Caco-2 (cell line): ENCODE results near the gene TBCK. TPM values are rescaled to one million over a fixed set of nuclear protein-coding genes. Genes with fewer than 3 reads are reported as not detected.

Experiments
- BruUV-seq: library from RNA; stranded (reverse); fragments of 400-500 nt; replicated peaks from 2 replicates; lab custom pipeline; 2021; lab: Mats Ljungman, UMichigan
- CTCF ChIA-PET: fragments of 300-600 bp; sonication (Branson Sonifier 250); formaldehyde crosslinking; loops from one replicate; lab custom pipeline; 2022; ENCODE audit warnings: antibody characterized with exemption; lab: Charles Lee
- POLR2A ChIA-PET: fragments of 300-600 bp; sonication (Branson Sonifier 250); formaldehyde crosslinking; loops from one replicate; lab custom pipeline; 2022; ENCODE audit warnings: antibody characterized with exemption; lab: Charles Lee
- DNase-seq, 2 experiments: peaks; one replicate each; pipeline versions ENCODE4 v3.0.0 to v3.0.0-alpha.2; 2020 to 2022
- H3K27me3 ChIP-seq: replicated peaks from 2 replicates; pipeline ENCODE4 v1.6.0; 2011; ENCODE audit warnings: low read length; ENCODE audit not compliant: control insufficient read depth, insufficient read depth
- H3K36me3 ChIP-seq: 2 replicates; pipeline ENCODE4 v1.5.1; 2011; ENCODE audit warnings: low read length; ENCODE audit not compliant: control insufficient read depth, insufficient read depth
- H3K4me1 ChIP-seq: fragments of 250-450 bp; sonication (Bioruptor Pico); 2 replicates; pipeline ENCODE4 v1.5.1; 2020; ENCODE audit warnings: mild to moderate bottlenecking
- H3K4me3 ChIP-seq: 2 replicates; pipeline ENCODE4 v1.5.1; 2011; ENCODE audit warnings: low read depth, mild to moderate bottlenecking, control low read depth, low read length
- H3K9me3 ChIP-seq: fragments of 250-450 bp; sonication (Bioruptor Pico); 2 replicates; pipeline ENCODE4 v1.5.1; 2020; ENCODE audit warnings: mild to moderate bottlenecking, moderate library complexity
- H3K27ac Mint-ChIP-seq: one replicate; pipeline ENCODE4 v1.8.0; 2022; ENCODE audit warnings: mixed read lengths; ENCODE audit not compliant: unreplicated experiment
- H3K27me3 Mint-ChIP-seq: one replicate; pipeline ENCODE4 v1.8.0; 2022; ENCODE audit warnings: mixed read lengths; ENCODE audit not compliant: insufficient read depth, unreplicated experiment
- H3K36me3 Mint-ChIP-seq: one replicate; pipeline ENCODE4 v1.8.0; 2022; ENCODE audit warnings: mild to moderate bottlenecking, mixed read lengths; ENCODE audit not compliant: insufficient read depth, unreplicated experiment
- H3K4me1 Mint-ChIP-seq: one replicate; pipeline ENCODE4 v1.8.0; 2022; ENCODE audit warnings: low read depth, mixed read lengths; ENCODE audit not compliant: unreplicated experiment
- H3K4me3 Mint-ChIP-seq: one replicate; pipeline ENCODE4 v1.8.0; 2022; ENCODE audit warnings: mild to moderate bottlenecking, moderate library complexity, mixed read lengths; ENCODE audit not compliant: unreplicated experiment
- H3K9me3 Mint-ChIP-seq: one replicate; pipeline ENCODE4 v1.8.0; 2022; ENCODE audit warnings: mixed read lengths; ENCODE audit not compliant: unreplicated experiment
- intact Hi-C: fragments of 100-400 bp; cut with micrococcal nuclease; formaldehyde crosslinking; loops from one replicate; pipeline ENCODE4 v1.10.0; 2022; ENCODE audit not compliant: unreplicated experiment
- total RNA-seq: library from RNA; stranded (reverse); gene quantifications from 2 replicates; pipeline ENCODE4 v1.2.3, GENCODE V29; 2022
- TF ChIP-seq, protein P1 (sequence below), 2 experiments: fragments of 200-600 bp in 1 of 2; IDR thresholded peaks; 1 replicate in 1 of 2; 2 replicates in 1 of 2; pipeline versions ENCODE4 v1.5.1 to v1.8.0; 2011 to 2022; ENCODE audit warnings: antibody characterized with exemption in 1 of 2, control low read depth in 1 of 2, inconsistent platforms in 1 of 2, low read depth in 1 of 2, low read length in 1 of 2, mild to moderate bottlenecking in 1 of 2, moderate library complexity in 1 of 2; ENCODE audit not compliant: insufficient read depth in 1 of 2, severe bottlenecking in 1 of 2, unreplicated experiment in 1 of 2

TBCK gene
- total RNA-seq, 1 experiment from 2014 or later: 51.1 TPM

- intact Hi-C loops: no loop called here
- Mint-ChIP-seq H3K36me3 (peaks cover 85% of the 10 kb centered on the region), H3K27me3 (no peaks in the 10 kb centered on the region), H3K27ac (peak overlapping the region; percentile 11), H3K9me3 (peaks cover 27% of the 10 kb centered on the region), H3K4me3 (no peak overlapping the region), H3K4me1 (peaks cover 14% of the 10 kb centered on the region)
- H3K27me3 ChIP-seq: no peaks in the 10 kb centered on the region
- ChIA-PET CTCF (no interaction called here), POLR2A (no interaction called here)
- H3K4me1 ChIP-seq: peaks cover 35% of the 10 kb centered on the region
- peaks cover 5% of the 10 kb centered on the region for H3K36me3 ChIP-seq
- no peak overlapping the region for H3K4me3 ChIP-seq
- H3K9me3 ChIP-seq: peaks cover 6% of the 10 kb centered on the region; the same call in 1 of the 2 replicates
- BruUV-seq: no TSS peak
- DNase-seq: no peak
- TF ChIP-seq, protein P1, sequence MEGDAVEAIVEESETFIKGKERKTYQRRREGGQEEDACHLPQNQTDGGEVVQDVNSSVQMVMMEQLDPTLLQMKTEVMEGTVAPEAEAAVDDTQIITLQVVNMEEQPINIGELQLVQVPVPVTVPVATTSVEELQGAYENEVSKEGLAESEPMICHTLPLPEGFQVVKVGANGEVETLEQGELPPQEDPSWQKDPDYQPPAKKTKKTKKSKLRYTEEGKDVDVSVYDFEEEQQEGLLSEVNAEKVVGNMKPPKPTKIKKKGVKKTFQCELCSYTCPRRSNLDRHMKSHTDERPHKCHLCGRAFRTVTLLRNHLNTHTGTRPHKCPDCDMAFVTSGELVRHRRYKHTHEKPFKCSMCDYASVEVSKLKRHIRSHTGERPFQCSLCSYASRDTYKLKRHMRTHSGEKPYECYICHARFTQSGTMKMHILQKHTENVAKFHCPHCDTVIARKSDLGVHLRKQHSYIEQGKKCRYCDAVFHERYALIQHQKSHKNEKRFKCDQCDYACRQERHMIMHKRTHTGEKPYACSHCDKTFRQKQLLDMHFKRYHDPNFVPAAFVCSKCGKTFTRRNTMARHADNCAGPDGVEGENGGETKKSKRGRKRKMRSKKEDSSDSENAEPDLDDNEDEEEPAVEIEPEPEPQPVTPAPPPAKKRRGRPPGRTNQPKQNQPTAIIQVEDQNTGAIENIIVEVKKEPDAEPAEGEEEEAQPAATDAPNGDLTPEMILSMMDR (IDR thresholded peaks at IDR 0.05; ENCODE audit: insufficient read depth in 1 of 2, low read depth in 1 of 2, low read length in 1 of 2, severe bottlenecking in 1 of 2, unreplicated experiment in 1 of 2): no peak
Measured at GRCh38 chr4:106339431-106339830, 23.4 kb upstream of the TBCK start.

DNA sequence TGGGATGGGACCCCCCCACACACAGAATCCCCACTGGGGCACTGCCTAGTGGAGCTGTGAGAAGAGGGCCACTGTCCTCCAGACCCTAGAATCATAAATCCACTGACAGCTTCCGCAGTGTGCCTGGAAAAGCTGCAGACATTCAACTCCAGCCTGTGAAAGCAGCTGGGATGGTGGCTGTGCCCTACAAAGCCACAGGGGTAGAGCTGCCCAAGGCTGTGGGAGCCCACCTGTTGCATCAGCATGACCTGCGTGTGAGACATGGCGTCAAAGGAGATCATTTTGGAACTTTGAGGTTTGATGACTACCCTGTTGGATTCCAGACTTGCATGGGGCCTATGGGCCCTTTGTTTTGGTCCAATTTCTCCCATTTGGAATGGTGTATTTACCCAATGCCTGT lies 22.7 kb upstream of the TBCK start:
- peaks cover 27% of the 10 kb centered on the region for H3K4me1 ChIP-seq
- peaks cover 5% of the 10 kb centered on the region for H3K36me3 ChIP-seq
- TF ChIP-seq, protein P1 (IDR thresholded peaks at IDR 0.05; ENCODE audit: insufficient read depth in 1 of 2, low read depth in 1 of 2, low read length in 1 of 2, severe bottlenecking in 1 of 2, unreplicated experiment in 1 of 2): no peak
- no TSS peak for BruUV-seq
- H3K27me3 ChIP-seq: no peaks in the 10 kb centered on the region
- Mint-ChIP-seq H3K27ac (peak overlapping the region; percentile 11), H3K4me1 (peaks cover 6% of the 10 kb centered on the region), H3K4me3 (no peak overlapping the region), H3K27me3 (no peaks in the 10 kb centered on the region), H3K36me3 (peaks cover 87% of the 10 kb centered on the region), H3K9me3 (peaks cover 27% of the 10 kb centered on the region)
- intact Hi-C loops: no loop called here
- ChIA-PET CTCF (no interaction called here), POLR2A (no interaction called here)
- H3K9me3 ChIP-seq: peaks cover 6% of the 10 kb centered on the region; the same call in 1 of the 2 replicates
- no peak for DNase-seq
- H3K4me3 ChIP-seq: no peak overlapping the region

GRCh38 chr4:106337916-106338315 lies 21.9 kb upstream of the TBCK start:
- ChIA-PET POLR2A (no interaction called here), CTCF (no interaction called here)
- peaks cover 27% of the 10 kb centered on the region for H3K9me3 Mint-ChIP-seq
- TF ChIP-seq, protein P1 (IDR thresholded peaks at IDR 0.05; ENCODE audit: insufficient read depth in 1 of 2, low read depth in 1 of 2, low read length in 1 of 2, severe bottlenecking in 1 of 2, unreplicated experiment in 1 of 2): no peak
- H3K4me1 Mint-ChIP-seq: peaks cover 6% of the 10 kb centered on the region
- H3K27me3 Mint-ChIP-seq: no peaks in the 10 kb centered on the region
- DNase-seq: no peak
- peak overlapping the region; percentile 28 for H3K27ac Mint-ChIP-seq
- Histone ChIP-seq H3K4me3 (no peak overlapping the region), H3K9me3 (peaks cover 6% of the 10 kb centered on the region; the same call in 1 of the 2 replicates), H3K36me3 (peaks cover 5% of the 10 kb centered on the region), H3K27me3 (no peaks in the 10 kb centered on the region), H3K4me1 (peaks cover 20% of the 10 kb centered on the region; the same call in 1 of the 2 replicates)
- no peak overlapping the region for H3K4me3 Mint-ChIP-seq
- BruUV-seq: no TSS peak
- intact Hi-C loops: no loop called here
- peaks cover 92% of the 10 kb centered on the region for H3K36me3 Mint-ChIP-seq
